Effector memory CD4-positive, alpha-beta T cell (primary cell): ENCODE data around the gene MAL.

Source experiments
- DNase-seq, 3 donors: peaks; one replicate each; pipeline ENCODE4 v3.0.0-alpha.2; 2020
- H3K27ac ChIP-seq: 2 replicates; pipeline ENCODE4 v1.7.0; 2013; ENCODE audit warnings: mild to moderate bottlenecking, low read length, moderate library complexity; ENCODE audit not compliant: insufficient read depth, poor library complexity, severe bottlenecking
- H3K27me3 ChIP-seq: replicated peaks from 2 replicates; pipeline ENCODE4 v1.7.0; 2013; ENCODE audit warnings: mild to moderate bottlenecking, low read length; ENCODE audit not compliant: insufficient read depth, control insufficient read depth, poor library complexity, severe bottlenecking
- H3K36me3 ChIP-seq: 2 replicates; pipeline ENCODE4 v1.7.0; 2013; ENCODE audit warnings: mild to moderate bottlenecking, low read length, moderate library complexity; ENCODE audit not compliant: control insufficient read depth, insufficient read depth
- H3K4me1 ChIP-seq: 2 replicates; pipeline ENCODE4 v1.7.0; 2013; ENCODE audit warnings: low read length, mild to moderate bottlenecking; ENCODE audit not compliant: control insufficient read depth, insufficient read depth, poor library complexity, severe bottlenecking
- H3K4me3 ChIP-seq: 2 replicates; pipeline ENCODE4 v1.7.0; 2013; ENCODE audit warnings: low read length, low read depth, mild to moderate bottlenecking; ENCODE audit not compliant: insufficient read depth, poor library complexity, severe bottlenecking
- H3K9me3 ChIP-seq: 2 replicates; pipeline ENCODE4 v1.7.0; 2013; ENCODE audit warnings: mild to moderate bottlenecking, low read length, moderate library complexity; ENCODE audit not compliant: control insufficient read depth
- total RNA-seq, 3 donors: gene quantifications; one replicate each; lab custom pipeline; 2026; lab: John Stamatoyannopoulos, UW

MAL gene
- 22.2 to 86.6 (median 60.8) reads per million in 3 donors for total RNA-seq

DNA sequence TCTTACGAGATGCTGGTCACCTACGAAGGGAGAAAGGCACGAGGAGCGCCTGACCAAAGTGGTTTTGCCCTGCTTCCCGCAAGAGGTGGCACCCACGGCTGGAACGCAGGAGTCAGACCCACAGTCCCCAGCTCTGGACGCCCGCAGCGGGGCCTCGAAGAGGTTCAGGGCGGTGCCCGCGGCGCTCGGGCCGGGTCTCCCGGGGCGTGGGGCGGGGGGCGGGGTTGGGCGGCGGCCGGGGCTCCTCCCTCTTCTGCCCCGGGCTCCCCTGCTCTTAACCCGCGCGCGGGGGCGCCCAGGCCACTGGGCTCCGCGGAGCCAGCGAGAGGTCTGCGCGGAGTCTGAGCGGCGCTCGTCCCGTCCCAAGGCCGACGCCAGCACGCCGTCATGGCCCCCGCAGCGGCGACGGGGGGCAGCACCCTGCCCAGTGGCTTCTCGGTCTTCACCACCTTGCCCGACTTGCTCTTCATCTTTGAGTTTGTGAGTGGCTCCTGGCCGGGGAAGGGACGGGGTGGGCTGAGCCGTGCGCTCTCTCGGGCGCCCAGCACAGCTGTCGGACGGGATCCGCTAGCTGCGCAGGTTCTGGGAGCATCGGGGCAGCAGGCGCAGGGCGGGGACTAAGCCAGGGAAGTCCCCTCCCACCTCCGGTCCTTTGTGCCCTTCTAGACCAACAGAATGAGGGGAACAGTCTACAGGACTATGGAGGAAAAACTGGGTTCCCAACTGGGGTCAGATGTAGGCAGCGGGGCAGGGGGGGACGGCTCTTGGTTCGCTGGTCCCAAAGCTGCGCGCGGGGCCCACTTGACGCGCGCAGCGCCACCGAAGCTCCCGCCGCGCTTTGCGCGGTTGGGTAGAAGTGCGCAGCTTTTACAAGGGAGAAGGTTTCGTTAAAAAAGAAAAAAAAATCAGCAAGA lies at the start of gene MAL:
TSS of gene MAL (plus strand) at position 303 of the 914 bp plus-strand sequence. CDS start at position 388, 85 bp downstream.
- Histone ChIP-seq H3K36me3 (no peaks in the 10 kb centered on the region), H3K4me3 (peak within 1 kb of the TSS; percentile 92), H3K4me1 (peaks cover 51% of the 10 kb centered on the region), H3K9me3 (no peaks in the 10 kb centered on the region), H3K27me3 (no peaks in the 10 kb centered on the region), H3K27ac (peak within 1 kb of the TSS; percentile 82)
- DNase-seq: peak; percentile 20 to 51 (median 32)

DNA sequence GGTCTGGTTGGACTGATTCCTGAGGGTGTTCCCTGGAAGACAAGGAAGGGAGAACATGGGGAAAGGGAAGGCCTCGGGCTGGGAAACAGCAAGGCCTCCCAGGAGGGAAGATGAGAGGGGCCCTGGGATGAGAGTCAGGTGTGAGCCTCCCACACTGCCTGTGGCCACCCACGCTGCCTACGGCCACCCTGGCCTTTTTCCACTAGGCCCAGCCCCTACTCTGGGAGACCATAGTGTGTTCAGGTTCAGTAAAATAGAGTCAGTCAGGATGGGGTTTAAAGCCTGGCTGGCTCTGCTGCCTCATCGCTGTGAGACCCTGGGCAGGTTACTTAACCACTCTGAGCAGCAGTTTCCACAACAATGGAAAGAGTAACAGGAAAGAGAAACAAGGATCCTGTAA lies 47.7 kb upstream of the MAL start:
- Histone ChIP-seq H3K4me1 (no peaks in the 10 kb centered on the region), H3K27ac (no peak overlapping the region), H3K4me3 (no peak overlapping the region), H3K9me3 (no peaks in the 10 kb centered on the region), H3K27me3 (no peaks in the 10 kb centered on the region), H3K36me3 (no peaks in the 10 kb centered on the region)
- DNase-seq: no peak

DNA sequence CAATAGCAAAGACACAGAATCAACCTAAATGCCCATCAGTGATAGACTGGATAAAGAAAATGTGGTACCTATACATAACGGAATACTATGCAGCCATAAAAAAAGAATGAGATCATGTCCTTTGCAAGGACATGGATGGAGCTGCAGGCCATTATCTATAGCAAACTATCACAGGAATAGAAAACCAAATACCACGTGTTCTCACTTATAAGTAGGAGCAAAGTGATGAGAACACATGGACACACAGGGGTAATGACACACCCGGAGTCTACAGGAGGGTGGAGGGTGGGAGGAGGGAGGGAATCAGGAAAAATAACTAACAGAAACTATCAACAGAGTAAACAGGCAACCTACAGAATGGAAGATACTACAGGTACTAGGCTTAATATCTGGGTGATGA lies 46.6 kb upstream of the MAL start:
- Histone ChIP-seq H3K36me3 (no peaks in the 10 kb centered on the region), H3K27me3 (no peaks in the 10 kb centered on the region), H3K9me3 (no peaks in the 10 kb centered on the region), H3K27ac (no peak overlapping the region), H3K4me3 (no peak overlapping the region), H3K4me1 (no peaks in the 10 kb centered on the region)
- DNase-seq: no peak

DNA sequence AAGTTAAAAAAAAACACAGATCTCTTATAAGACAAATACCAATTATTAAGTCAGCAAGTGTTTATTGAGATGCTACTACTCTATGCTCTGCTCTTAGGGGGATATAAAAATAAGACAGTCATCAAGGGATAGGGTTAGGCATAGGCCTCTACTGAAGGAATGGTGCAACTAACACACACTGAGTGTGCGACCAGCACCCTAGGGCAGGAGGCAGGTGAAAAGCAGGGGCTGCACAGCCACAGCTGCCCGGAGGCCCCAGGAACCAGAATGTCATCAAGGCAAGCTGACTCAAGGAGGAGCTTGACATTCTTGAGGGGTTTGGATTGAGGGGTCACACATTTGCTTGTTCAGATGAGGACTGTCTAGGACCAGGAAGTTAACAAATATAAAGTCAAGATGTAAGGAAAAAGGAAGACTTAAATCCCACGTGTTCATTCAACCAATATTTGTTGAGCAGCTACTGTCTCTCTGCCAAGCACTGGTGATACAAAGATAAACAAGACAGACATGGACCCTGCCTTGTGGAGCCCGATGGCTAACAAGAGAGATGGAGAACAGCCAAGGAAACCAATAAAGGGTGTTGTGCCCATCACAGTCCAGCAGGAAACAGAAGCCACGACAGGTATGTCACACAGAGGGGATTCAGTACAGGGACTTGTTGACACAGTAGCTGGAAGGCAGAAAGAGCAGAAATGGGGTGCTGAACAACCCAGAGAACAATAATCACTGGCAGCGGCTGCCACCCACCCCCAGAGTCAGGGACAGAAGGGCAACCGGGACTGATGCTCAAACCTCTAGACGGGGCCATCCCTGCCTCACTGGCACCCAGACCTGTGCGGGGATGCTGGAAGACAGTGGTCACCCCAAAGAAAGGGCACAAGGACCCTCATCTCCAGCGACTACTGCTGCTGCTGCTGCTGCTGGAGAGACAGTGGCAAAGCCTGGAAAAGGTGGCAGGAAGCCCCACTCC lies 45.8 kb upstream of the MAL start:
- no peaks in the 10 kb centered on the region for H3K4me1 ChIP-seq
- H3K27me3 ChIP-seq: no peaks in the 10 kb centered on the region
- H3K36me3 ChIP-seq: no peaks in the 10 kb centered on the region
- no peak overlapping the region for H3K4me3 ChIP-seq
- no peaks in the 10 kb centered on the region for H3K9me3 ChIP-seq
- no peak for DNase-seq
- H3K27ac ChIP-seq: no peak overlapping the region

DNA sequence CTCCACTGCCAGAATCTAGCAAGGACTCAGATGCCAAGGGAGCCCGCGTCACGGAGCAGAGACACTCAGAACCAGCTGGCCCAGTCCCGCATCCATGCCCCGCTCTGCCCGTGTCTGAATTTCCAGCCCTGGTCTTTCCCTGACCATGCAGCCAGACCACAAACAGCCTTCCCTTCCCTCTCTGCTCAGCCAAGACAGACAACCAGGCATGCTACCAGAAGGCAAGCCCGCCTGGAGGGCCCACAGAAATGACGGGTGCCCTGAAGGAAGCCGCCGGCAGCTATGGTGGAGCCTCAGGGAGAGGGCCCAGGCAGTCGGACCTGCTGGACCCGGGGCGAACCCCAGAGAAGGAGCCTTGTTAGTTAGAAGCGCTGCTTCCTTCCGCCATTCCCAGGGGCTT lies 45.1 kb upstream of the MAL start:
- no peaks in the 10 kb centered on the region for H3K9me3 ChIP-seq
- H3K4me1 ChIP-seq: no peaks in the 10 kb centered on the region
- no peak overlapping the region for H3K27ac ChIP-seq
- H3K36me3 ChIP-seq: no peaks in the 10 kb centered on the region
- no peaks in the 10 kb centered on the region for H3K27me3 ChIP-seq
- no peak for DNase-seq
- no peak overlapping the region for H3K4me3 ChIP-seq

DNA sequence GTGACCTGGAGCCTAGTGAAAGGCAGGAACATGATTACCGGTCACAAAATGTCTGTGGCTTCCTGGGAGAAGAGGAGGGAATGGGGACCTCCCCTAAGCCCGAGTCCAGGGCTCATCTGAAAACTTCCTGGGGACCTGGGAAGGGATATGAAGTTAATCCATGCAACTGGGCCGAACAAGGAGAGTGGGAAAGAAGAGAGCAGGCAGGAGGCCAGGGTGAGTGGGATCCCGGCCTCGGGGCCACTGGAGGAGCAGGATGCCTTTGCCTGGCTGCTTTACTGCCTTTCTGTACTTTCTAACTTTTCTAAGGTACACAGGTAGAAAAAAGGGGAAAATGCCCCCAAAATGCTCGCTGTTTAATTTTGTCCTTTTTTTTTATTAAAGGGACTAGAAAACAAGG lies 43.4 kb upstream of the MAL start:
- H3K4me1 ChIP-seq: no peaks in the 10 kb centered on the region
- no peaks in the 10 kb centered on the region for H3K9me3 ChIP-seq
- DNase-seq: no peak
- H3K36me3 ChIP-seq: no peaks in the 10 kb centered on the region
- no peak overlapping the region for H3K27ac ChIP-seq
- no peaks in the 10 kb centered on the region for H3K27me3 ChIP-seq
- H3K4me3 ChIP-seq: no peak overlapping the region

DNA sequence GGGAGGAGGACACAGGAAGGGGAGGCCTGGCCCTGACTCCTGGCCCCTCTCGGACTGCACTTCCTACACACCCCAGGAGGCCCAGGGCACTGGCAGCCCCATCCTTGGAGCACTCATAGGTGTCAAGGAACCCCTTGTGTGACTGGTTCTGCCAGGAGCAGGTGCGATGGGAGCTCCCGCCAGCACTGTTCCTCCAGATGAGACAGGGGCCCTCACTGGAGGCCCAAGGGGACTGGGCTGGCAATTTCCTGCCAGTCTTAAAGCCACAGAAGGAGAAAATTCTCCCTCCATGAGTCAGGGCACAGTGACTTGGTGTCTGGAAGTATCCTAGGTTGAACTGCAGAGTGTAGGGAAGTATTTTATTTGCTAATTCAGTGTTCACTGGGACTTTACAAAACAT lies 42.8 kb upstream of the MAL start:
- Histone ChIP-seq H3K36me3 (no peaks in the 10 kb centered on the region), H3K27me3 (no peaks in the 10 kb centered on the region), H3K9me3 (no peaks in the 10 kb centered on the region), H3K4me1 (no peaks in the 10 kb centered on the region), H3K27ac (no peak overlapping the region), H3K4me3 (no peak overlapping the region)
- no peak for DNase-seq

DNA sequence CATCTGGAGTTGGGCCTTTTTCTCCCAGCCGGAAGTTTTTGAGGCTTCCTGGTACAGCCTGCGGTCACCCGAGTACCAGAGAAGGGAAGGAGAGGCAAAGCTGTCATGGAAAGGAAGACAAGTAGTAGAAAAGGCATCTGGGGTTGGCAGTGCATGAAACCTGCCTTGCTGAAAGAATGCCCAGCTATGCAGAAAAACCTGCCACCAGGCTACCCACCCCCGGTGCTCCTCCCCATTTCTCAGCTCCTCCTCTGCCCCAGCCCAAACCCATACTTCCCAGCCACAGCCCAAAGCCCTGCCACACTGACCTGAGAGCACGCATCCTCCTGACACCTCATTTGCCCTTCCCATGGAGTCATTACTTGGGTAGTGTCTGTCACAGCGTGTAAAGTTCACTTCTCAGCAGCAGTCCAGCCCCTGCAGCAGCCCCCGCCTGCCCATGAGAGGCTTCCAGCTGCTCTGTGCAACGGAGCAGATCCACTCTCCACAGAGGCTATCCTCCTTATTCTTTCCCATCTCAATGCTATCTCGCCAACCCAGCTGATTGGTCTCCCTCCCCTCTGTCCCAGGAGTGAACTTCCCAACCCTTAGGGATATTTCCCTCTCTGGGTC lies 40.4 kb upstream of the MAL start:
- DNase-seq: no peak
- H3K36me3 ChIP-seq: no peaks in the 10 kb centered on the region
- no peaks in the 10 kb centered on the region for H3K27me3 ChIP-seq
- no peaks in the 10 kb centered on the region for H3K4me1 ChIP-seq
- H3K4me3 ChIP-seq: no peak overlapping the region
- no peaks in the 10 kb centered on the region for H3K9me3 ChIP-seq
- no peak overlapping the region for H3K27ac ChIP-seq

DNA sequence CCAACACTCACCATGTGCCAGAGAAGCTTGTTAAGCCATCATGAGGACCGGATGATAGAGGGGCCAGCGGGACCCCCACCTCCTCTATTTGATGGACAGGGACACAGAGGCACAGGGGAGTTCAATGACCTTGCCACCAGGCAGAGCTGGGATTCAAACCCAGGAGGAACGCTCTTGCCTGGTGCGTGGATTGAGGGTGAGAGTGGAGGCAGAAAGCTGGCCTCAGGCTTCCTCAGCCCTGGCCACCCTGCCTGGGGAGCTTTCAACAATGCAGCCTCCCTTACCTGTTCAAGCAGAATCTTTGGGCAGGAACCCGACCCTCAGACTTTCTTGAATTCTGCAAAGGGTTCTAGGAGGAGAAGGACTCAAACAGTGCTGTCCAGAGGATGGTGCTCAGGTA lies 39.9 kb upstream of the MAL start:
- DNase-seq: no peak
- H3K9me3 ChIP-seq: no peaks in the 10 kb centered on the region
- H3K4me1 ChIP-seq: no peaks in the 10 kb centered on the region
- H3K27me3 ChIP-seq: no peaks in the 10 kb centered on the region
- no peaks in the 10 kb centered on the region for H3K36me3 ChIP-seq
- H3K4me3 ChIP-seq: no peak overlapping the region
- no peak overlapping the region for H3K27ac ChIP-seq
